HCT116 (cell line): ENCODE measurements around the gene LMBRD2.

ENCODE experiments used
- CBX3 ChIP-seq: IDR thresholded peaks from 2 replicates; pipeline ENCODE4 v1.6.1; 2012; ENCODE audit warnings: low read depth
- ELF1 ChIP-seq: IDR thresholded peaks from 2 replicates; pipeline ENCODE4 v1.6.1; 2012; ENCODE audit warnings: low read depth, borderline replicate concordance
- EZH2phosphoT487 ChIP-seq: fragments of 200-600 bp; IDR thresholded peaks from 2 replicates; pipeline ENCODE4 v1.6.1; 2018; ENCODE audit warnings: antibody characterized with exemption, borderline replicate concordance
- MAX ChIP-seq: IDR thresholded peaks from 2 replicates; pipeline ENCODE4 v1.6.1; 2012
- POLR2A ChIP-seq: IDR thresholded peaks from 2 replicates; pipeline ENCODE4 v1.7.0; 2011; ENCODE audit warnings: borderline replicate concordance; ENCODE audit not compliant: insufficient read depth, insufficient read length; ENCODE audit errors: extremely low read depth
- POLR2AphosphoS5 ChIP-seq: IDR thresholded peaks from 2 replicates; pipeline ENCODE4 v1.6.1; 2011; ENCODE audit warnings: mild to moderate bottlenecking, low read depth, low read length, moderate library complexity
- YY1 ChIP-seq: IDR thresholded peaks from 2 replicates; pipeline ENCODE4 v1.6.1; 2011; ENCODE audit warnings: low read length, low read depth, moderate library complexity, mild to moderate bottlenecking; ENCODE audit not compliant: insufficient replicate concordance; ENCODE audit errors: extremely low read depth
- ZNF274 ChIP-seq: fragments of 200-500 bp; sonication (Bioruptor generic); IDR thresholded peaks from 2 replicates; pipeline ENCODE4 v1.6.1; 2014; ENCODE audit warnings: mild to moderate bottlenecking, low read depth, low read length, inconsistent platforms
- TF ChIP-seq, protein P1 (sequence below), 3 experiments: fragments of 200-600 bp in 1 of 3; sonication (generic) in 1 of 3; IDR thresholded peaks in 2 of 3; conservative IDR thresholded peaks in 1 of 3; 2 replicates each; pipeline ENCODE4 v1.5.1; 2012 to 2017; ENCODE audit warnings: low read depth in 2 of 3, low read length in 2 of 3, antibody characterized with exemption in 1 of 3, borderline replicate concordance in 1 of 3, control low read depth in 1 of 3, mild to moderate bottlenecking in 1 of 3, mixed read lengths in 1 of 3, mixed run types in 1 of 3, moderate library complexity in 1 of 3; ENCODE audit not compliant: insufficient read depth in 1 of 3

GRCh38 chr5:36099748-36100147 is 51.9 kb downstream of the LMBRD2 start:
- TF ChIP-seq POLR2A (no peak), YY1 (no peak), CBX3 (no peak), ZNF274 (no peak), EZH2phosphoT487 (no peak), POLR2AphosphoS5 (no peak), MAX (no peak), ELF1 (no peak)
- TF ChIP-seq, protein P1, sequence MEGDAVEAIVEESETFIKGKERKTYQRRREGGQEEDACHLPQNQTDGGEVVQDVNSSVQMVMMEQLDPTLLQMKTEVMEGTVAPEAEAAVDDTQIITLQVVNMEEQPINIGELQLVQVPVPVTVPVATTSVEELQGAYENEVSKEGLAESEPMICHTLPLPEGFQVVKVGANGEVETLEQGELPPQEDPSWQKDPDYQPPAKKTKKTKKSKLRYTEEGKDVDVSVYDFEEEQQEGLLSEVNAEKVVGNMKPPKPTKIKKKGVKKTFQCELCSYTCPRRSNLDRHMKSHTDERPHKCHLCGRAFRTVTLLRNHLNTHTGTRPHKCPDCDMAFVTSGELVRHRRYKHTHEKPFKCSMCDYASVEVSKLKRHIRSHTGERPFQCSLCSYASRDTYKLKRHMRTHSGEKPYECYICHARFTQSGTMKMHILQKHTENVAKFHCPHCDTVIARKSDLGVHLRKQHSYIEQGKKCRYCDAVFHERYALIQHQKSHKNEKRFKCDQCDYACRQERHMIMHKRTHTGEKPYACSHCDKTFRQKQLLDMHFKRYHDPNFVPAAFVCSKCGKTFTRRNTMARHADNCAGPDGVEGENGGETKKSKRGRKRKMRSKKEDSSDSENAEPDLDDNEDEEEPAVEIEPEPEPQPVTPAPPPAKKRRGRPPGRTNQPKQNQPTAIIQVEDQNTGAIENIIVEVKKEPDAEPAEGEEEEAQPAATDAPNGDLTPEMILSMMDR (IDR thresholded peaks at IDR 0.05 in 2 of 3, conservative IDR thresholded peaks at IDR 0.05 in 1 of 3; ENCODE audit: borderline replicate concordance in 1 of 3, insufficient read depth in 1 of 3, low read depth in 2 of 3, low read length in 2 of 3), result no peak
